GM21526 (cell line): ENCODE data around the gene GPR135.

ENCODE experiments used
- ATAC-seq: cut with Tn5 transposase; IDR thresholded peaks from one replicate; pipeline ENCODE4 v1.9.1; 2021; ENCODE audit warnings: moderate library complexity; ENCODE audit not compliant: unreplicated experiment, low FRiP score

GPR135 gene

DNA sequence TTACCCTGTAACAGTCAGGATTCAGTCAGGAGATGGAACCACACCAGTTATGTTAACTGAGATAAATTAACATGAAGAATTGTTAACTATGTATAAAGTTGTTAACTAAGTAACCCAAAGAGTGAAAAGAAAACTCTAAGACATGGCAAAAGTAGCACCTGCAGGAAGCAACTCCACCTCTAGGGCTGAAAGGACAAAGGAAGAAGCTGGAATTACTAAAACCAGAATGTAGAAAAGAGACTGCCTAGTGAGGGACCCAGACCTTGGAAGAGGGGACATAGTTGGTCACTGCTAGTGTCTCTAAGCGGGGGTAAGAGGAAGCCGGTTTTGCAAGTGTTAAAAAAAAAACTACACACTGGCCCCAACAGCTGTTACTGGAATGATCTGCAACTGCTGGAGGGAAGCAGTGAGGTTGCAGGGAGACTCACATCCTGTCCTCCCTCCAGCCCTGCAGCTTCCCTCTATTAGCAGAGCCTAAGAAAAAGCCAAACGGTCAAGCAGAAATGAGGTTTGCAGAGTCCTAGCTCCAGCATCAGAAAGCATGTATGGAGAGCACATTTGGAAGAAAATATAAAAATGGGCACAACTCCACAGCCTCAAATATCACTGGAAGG lies 39.8 kb downstream of the GPR135 start:
- ATAC-seq = no peak

DNA sequence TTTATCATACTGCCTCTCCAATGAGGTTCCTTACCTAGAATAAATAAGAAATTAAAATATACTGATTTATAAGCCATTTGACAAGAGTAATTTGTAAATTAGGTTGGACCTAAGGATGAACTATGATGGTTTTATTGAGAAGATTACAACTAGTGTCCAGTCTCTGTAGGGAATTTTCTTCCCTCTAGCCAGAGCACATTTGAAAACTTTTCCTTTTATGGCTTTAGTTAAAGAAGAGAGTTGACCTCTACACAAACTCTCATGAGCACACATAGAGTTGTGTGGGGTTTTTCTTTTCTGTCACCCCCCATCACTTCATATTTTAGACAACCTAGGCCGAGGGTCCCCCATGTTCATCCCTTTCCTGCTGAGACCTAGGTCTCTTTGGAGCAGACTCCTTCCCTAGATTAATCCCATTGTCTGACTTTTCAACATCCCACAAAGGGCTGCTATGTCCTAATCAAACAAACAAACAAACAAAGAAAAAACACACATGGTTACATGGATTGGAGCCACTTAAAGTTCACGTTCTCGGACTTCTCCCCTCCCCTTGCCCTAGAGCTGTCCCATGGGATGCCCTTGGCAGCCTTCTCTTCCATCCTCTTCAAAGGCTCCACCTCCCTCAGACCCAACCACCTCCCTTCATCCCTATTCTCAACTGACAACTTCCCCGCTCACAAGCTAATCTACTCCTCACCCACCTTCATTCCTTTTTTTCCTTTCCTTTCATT lies 40.7 kb downstream of the GPR135 start:
- ATAC-seq = no peak

DNA sequence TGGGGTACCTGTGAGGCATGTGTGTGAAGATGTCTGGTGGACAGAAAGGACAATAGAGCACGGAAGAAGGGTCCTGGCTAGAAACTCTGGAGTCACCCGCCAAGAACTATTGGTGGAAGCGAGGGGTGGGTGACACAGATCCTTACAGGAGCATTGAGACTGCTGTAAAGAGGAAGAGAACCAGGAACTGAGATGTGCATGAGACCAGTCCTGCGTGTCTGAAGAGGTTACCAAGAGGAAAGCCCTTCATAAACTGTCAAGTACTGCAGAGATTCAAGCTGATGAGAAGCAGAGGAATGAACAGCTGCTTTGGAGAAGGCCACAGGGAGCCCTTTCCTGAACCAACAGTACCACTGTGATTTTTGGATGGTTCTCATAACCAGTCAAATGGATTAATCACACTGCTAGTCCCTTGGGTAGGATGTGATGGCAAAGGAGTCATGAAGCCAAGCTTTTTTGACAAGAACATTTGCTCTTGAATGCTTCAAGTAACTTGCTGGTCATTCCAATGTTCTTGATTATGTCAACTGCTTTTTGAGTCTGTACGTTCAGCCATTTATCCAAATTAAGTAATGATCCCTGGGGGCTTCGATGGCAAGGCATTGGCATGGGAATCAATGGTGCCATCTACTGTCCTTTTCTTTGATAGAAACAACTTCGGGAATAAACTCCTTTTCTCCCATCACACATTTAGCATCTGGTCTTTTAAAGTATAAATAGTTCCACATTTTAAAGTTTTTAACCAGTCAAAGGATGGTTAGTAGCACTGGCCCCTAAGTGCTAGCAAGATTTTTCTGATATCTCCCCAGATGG lies 42.9 kb downstream of the GPR135 start:
- ATAC-seq = no peak

GRCh38 chr14:59419303-59419702 lies 45.9 kb downstream of the GPR135 start:
- ATAC-seq = no peak

DNA sequence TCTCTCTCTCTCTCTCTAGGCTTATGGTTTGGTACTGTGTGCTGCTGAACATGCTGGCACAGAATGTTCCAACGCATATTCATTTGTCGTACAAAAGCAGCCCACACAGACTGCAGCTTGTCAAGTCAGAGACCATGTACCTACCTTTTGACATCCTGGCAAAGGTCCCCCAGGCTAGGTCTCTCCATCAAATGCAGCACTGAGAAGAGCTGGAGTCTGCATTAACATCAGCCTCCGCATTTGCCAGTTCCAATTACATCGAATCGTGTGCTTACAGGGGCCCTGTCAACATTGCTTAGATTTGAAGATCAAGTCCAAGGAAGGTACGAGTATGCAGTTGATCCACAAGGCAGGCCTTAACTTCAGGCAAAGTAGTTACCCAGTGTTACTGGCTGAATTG lies 47.9 kb downstream of the GPR135 start:
- no peak for ATAC-seq

DNA sequence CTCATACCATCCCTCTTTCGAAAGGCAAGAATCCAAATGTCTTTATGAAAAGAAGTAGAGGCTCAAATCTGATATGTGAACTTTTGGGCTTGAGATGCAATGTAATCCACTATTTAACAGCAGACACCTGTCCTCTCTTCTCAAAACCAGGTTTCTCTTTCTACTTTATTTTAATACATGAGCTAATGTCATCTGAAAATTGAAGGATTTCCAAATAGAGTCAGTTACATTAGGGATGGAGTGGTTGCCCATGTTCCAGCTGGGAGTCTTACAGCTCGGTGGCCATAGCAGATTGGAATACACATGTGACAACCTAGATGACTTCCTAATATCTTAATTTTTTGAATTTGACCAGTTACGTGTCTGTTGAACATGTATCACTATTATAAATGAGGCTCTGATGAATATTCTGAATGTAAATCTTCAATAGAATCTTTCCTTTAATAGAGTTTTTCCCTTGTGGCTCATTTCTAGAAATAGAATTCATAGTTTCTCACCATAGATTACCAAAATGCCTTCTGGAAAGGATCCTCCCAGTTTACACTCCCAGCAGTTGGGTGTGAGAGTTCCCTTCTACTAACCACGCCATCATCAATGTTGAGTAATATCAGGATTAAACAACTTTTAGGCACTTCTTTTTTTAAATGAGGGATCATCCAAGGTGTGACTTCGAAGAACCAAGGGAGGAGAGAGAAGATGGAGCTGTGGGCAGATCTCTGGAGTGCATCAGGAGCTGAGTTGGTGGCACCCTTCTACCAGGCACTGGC lies 49.2 kb downstream of the GPR135 start:
- no peak for ATAC-seq
